ENCODE measurements around the gene ARMC2.

ARMC2 gene

GRCh38 chr6:109015176-109015575, 167.0 kb downstream of the ARMC2 start:
- in situ Hi-C loops (cut with HindIII; ENCODE audit: low pct_unique_long_range_greater_than_20kb, low sequenced_read_pairs) = no loop called here
- DNase-seq (ENCODE audit: low read depth in 1 of 2, low spot score in 1 of 2) = no peak
- no peak for TF ChIP-seq JUND (IDR thresholded peaks at IDR 0.05; ENCODE audit: low read depth)

GRCh38 chr6:109019911-109020310, 171.7 kb downstream of the ARMC2 start:
- no peak for TF ChIP-seq JUND (IDR thresholded peaks at IDR 0.05; ENCODE audit: low read depth)
- in situ Hi-C loops (cut with HindIII; ENCODE audit: low pct_unique_long_range_greater_than_20kb, low sequenced_read_pairs) = no loop called here
- DNase-seq (ENCODE audit: low read depth in 1 of 2, low spot score in 1 of 2) = no peak

GRCh38 chr6:109021870-109022269, 173.6 kb downstream of the ARMC2 start:
- in situ Hi-C loops (cut with HindIII; ENCODE audit: low pct_unique_long_range_greater_than_20kb, low sequenced_read_pairs) = no loop called here
- TF ChIP-seq JUND (IDR thresholded peaks at IDR 0.05; ENCODE audit: low read depth) = no peak
- no peak for DNase-seq (ENCODE audit: low read depth in 1 of 2, low spot score in 1 of 2)

GRCh38 chr6:109023356-109023925, 175.2 kb downstream of the ARMC2 start:
- no peak for TF ChIP-seq JUND (IDR thresholded peaks at IDR 0.05; ENCODE audit: low read depth)
- in situ Hi-C loops (cut with HindIII; ENCODE audit: low pct_unique_long_range_greater_than_20kb, low sequenced_read_pairs) = no loop called here
- no peak for DNase-seq (ENCODE audit: low read depth in 1 of 2, low spot score in 1 of 2)

Measured in T47D (cell line).